IMR-90 (cell line): ENCODE measurements around the gene CDHR3. TPM values are rescaled to one million over a fixed set of nuclear protein-coding genes. Genes with fewer than 3 reads are reported as not detected.

Experiments
- ATAC-seq: fragments of 200-7000 bp; cut with Tn5 transposase; 2 replicates; pipeline ENCODE4 v1.9.1; 2020; ENCODE audit warnings: low read depth, mild to moderate bottlenecking, moderate library complexity
- BruUV-seq: library from RNA; stranded (reverse); fragments of 400-500 nt; replicated peaks from 2 replicates; lab custom pipeline; 2021; lab: Mats Ljungman, UMichigan
- CTCF ChIA-PET: fragments of 300-600 bp; formaldehyde crosslinking; extraction: SDS; loops from one replicate; lab custom pipeline; 2021; ENCODE audit warnings: antibody characterized with exemption; lab: Yijun Ruan, JAX
- POLR2A ChIA-PET: fragments of 300-600 bp; sonication (Branson Sonifier 250); formaldehyde crosslinking; loops from one replicate; lab custom pipeline; 2022; ENCODE audit warnings: antibody characterized with exemption; ENCODE audit not compliant: unreplicated experiment; lab: Charles Lee
- DNase-seq: peaks from one replicate; pipeline ENCODE4 v3.0.0; 2013
- H2AFZ ChIP-seq: replicated peaks from 2 replicates; pipeline ENCODE3; 2013; ENCODE audit warnings: low read length, mild to moderate bottlenecking; ENCODE audit not compliant: poor library complexity
- H2AK5ac ChIP-seq: 2 replicates; pipeline ENCODE4 v1.6.1; 2013; ENCODE audit warnings: low read depth, low read length, inconsistent platforms
- H2AK9ac ChIP-seq: replicated peaks from 2 replicates; pipeline ENCODE3; 2013; ENCODE audit warnings: mild to moderate bottlenecking, low read depth, low read length, moderate library complexity; ENCODE audit not compliant: poor library complexity
- H2BK120ac ChIP-seq: 2 replicates; pipeline ENCODE4 v1.6.1; 2013; ENCODE audit warnings: low read depth, low read length, inconsistent platforms
- H2BK15ac ChIP-seq: 3 replicates; pipeline ENCODE4 v1.6.1; 2013; ENCODE audit warnings: low read depth, low read length, inconsistent platforms
- H2BK20ac ChIP-seq: 2 replicates; pipeline ENCODE4 v1.6.1; 2013; ENCODE audit warnings: low read depth, mild to moderate bottlenecking, inconsistent platforms, low read length, moderate library complexity
- H2BK5ac ChIP-seq: 2 replicates; pipeline ENCODE4 v1.6.1; 2013; ENCODE audit warnings: mild to moderate bottlenecking, low read depth, low read length, inconsistent platforms; ENCODE audit not compliant: poor library complexity, severe bottlenecking
- H3K14ac ChIP-seq: replicated peaks from 2 replicates; pipeline ENCODE4 v1.6.1; 2013; ENCODE audit warnings: low read depth, low read length, inconsistent platforms
- H3K18ac ChIP-seq: 2 replicates; pipeline ENCODE4 v1.6.1; 2013; ENCODE audit warnings: low read depth, low read length, control low read depth
- H3K23ac ChIP-seq: 2 replicates; pipeline ENCODE4 v1.6.1; 2013; ENCODE audit warnings: low read depth, low read length, inconsistent platforms
- H3K27ac ChIP-seq: 2 replicates; pipeline ENCODE4 v1.5.1; 2013; ENCODE audit warnings: mild to moderate bottlenecking, control low read depth, low read length; ENCODE audit not compliant: insufficient read depth
- H3K27me3 ChIP-seq: 2 replicates; pipeline ENCODE4 v1.6.1; 2013; ENCODE audit warnings: low read length; ENCODE audit not compliant: control insufficient read depth, insufficient read depth
- H3K36me3 ChIP-seq: 2 replicates; pipeline ENCODE4 v1.6.1; 2013; ENCODE audit warnings: low read length, mixed read lengths; ENCODE audit not compliant: control insufficient read depth, insufficient read depth
- H3K4ac ChIP-seq: 2 replicates; pipeline ENCODE4 v1.6.1; 2013; ENCODE audit warnings: low read depth, low read length, inconsistent platforms
- H3K4me1 ChIP-seq: 2 replicates; pipeline ENCODE4 v1.6.1; 2013; ENCODE audit warnings: low read length, mixed read lengths; ENCODE audit not compliant: control insufficient read depth, insufficient read depth
- H3K4me2 ChIP-seq: 2 replicates; pipeline ENCODE4 v1.6.1; 2013; ENCODE audit warnings: low read depth, mild to moderate bottlenecking, control low read depth, low read length, moderate library complexity
- H3K4me3 ChIP-seq: 2 replicates; pipeline ENCODE4 v1.5.1; 2013; ENCODE audit warnings: low read depth, mild to moderate bottlenecking, control low read depth, low read length, moderate library complexity; ENCODE audit not compliant: insufficient read depth
- H3K56ac ChIP-seq: 2 replicates; pipeline ENCODE4 v1.6.1; 2013; ENCODE audit warnings: low read length, inconsistent platforms; ENCODE audit not compliant: insufficient read depth; ENCODE audit errors: extremely low read depth
- H3K79me1 ChIP-seq, 2 experiments: 2 replicates each; pipeline ENCODE4 v1.6.1; 2013; ENCODE audit warnings: low read length in 2 of 2, inconsistent platforms in 1 of 2, low read depth in 1 of 2
- H3K9ac ChIP-seq: 2 replicates; pipeline ENCODE4 v1.6.1; 2013; ENCODE audit warnings: low read depth, low read length, control low read depth
- H3K9me1 ChIP-seq: 2 replicates; pipeline ENCODE4 v1.6.1; 2013; ENCODE audit warnings: low read length, inconsistent platforms; ENCODE audit not compliant: insufficient read depth
- H3K9me3 ChIP-seq: 2 replicates; pipeline ENCODE4 v1.6.1; 2013; ENCODE audit warnings: low read length; ENCODE audit not compliant: control insufficient read depth, insufficient read depth
- H4K20me1 ChIP-seq: 2 replicates; pipeline ENCODE4 v1.6.1; 2013; ENCODE audit warnings: low read length, inconsistent platforms; ENCODE audit not compliant: insufficient read depth
- H4K5ac ChIP-seq: 2 replicates; pipeline ENCODE4 v1.6.1; 2013; ENCODE audit warnings: mild to moderate bottlenecking, low read depth, low read length, control low read depth
- H4K8ac ChIP-seq, 2 experiments: 2 replicates each; pipeline ENCODE4 v1.6.1; 2013; ENCODE audit warnings: low read depth in 2 of 2, low read length in 2 of 2, control low read depth in 1 of 2, inconsistent platforms in 1 of 2
- H4K91ac ChIP-seq: 2 replicates; pipeline ENCODE4 v1.6.1; 2013; ENCODE audit warnings: low read depth, low read length, inconsistent platforms; ENCODE audit not compliant: insufficient read depth
- BHLHE40 ChIP-seq: fragments of 150-350 bp; IDR thresholded peaks from 2 replicates; pipeline ENCODE4 v1.6.1; 2016; ENCODE audit warnings: mild to moderate bottlenecking, low read depth, low read length
- CEBPB ChIP-seq: IDR thresholded peaks from 2 replicates; pipeline ENCODE4 v1.6.1; 2012; ENCODE audit warnings: low read depth, low read length, improper control_type of control experiment
- CHD1 ChIP-seq: IDR thresholded peaks from 2 replicates; pipeline ENCODE4 v1.6.1; 2012; ENCODE audit warnings: low read depth, low read length, improper control_type of control experiment
- CTCF ChIP-seq: conservative IDR thresholded peaks from 2 replicates; pipeline ENCODE4 v1.5.1; 2012; ENCODE audit warnings: mild to moderate bottlenecking, low read depth, low read length, improper control_type of control experiment
- ELK1 ChIP-seq: fragments of 150-350 bp; IDR thresholded peaks from 2 replicates; pipeline ENCODE4 v1.6.1; 2016; ENCODE audit warnings: low read depth, mild to moderate bottlenecking, low read length, moderate library complexity, borderline replicate concordance
- FOS ChIP-seq: fragments of 150-350 bp; IDR thresholded peaks from 2 replicates; pipeline ENCODE4 v1.6.1; 2016; ENCODE audit warnings: low read depth, low read length
- MAFK ChIP-seq: IDR thresholded peaks from 2 replicates; pipeline ENCODE4 v1.6.1; 2012; ENCODE audit warnings: low read depth, low read length, improper control_type of control experiment
- MAZ ChIP-seq: IDR thresholded peaks from 2 replicates; pipeline ENCODE4 v1.6.1; 2012; ENCODE audit warnings: low read depth, mild to moderate bottlenecking, low read length, improper control_type of control experiment, moderate library complexity, borderline replicate concordance
- MXI1 ChIP-seq: IDR thresholded peaks from 2 replicates; pipeline ENCODE4 v1.6.1; 2012; ENCODE audit warnings: low read depth, mild to moderate bottlenecking, low read length, moderate library complexity, borderline replicate concordance
- NFE2L2 ChIP-seq: fragments of 150-350 bp; IDR thresholded peaks from 2 replicates; pipeline ENCODE4 v1.6.1; 2016; ENCODE audit warnings: low read depth, mild to moderate bottlenecking, low read length
- POLR2A ChIP-seq: IDR thresholded peaks from 2 replicates; pipeline ENCODE4 v1.6.1; 2012; ENCODE audit warnings: mild to moderate bottlenecking, low read depth, low read length
- RAD21 ChIP-seq: IDR thresholded peaks from 2 replicates; pipeline ENCODE4 v1.6.1; 2012; ENCODE audit warnings: low read length, improper control_type of control experiment
- RCOR1 ChIP-seq: IDR thresholded peaks from 2 replicates; pipeline ENCODE4 v1.6.1; 2012; ENCODE audit warnings: mild to moderate bottlenecking, low read length, improper control_type of control experiment; ENCODE audit not compliant: insufficient replicate concordance
- RFX5 ChIP-seq: IDR thresholded peaks from 2 replicates; pipeline ENCODE4 v1.8.0; 2012; ENCODE audit warnings: low read depth, mild to moderate bottlenecking, low read length, moderate library complexity
- SMC3 ChIP-seq: fragments of 150-350 bp; IDR thresholded peaks from 2 replicates; pipeline ENCODE4 v1.6.1; 2016; ENCODE audit warnings: low read depth, mild to moderate bottlenecking, antibody characterized with exemption, low read length, moderate library complexity
- USF2 ChIP-seq: fragments of 150-350 bp; IDR thresholded peaks from 2 replicates; pipeline ENCODE4 v1.6.1; 2017; ENCODE audit warnings: mild to moderate bottlenecking, antibody characterized with exemption, low read length, low read depth
- WGBS, 2 experiments: methylation state at CpG; one replicate each; pipeline versions ENCODE4 v1.1.5 to v1.1.7; 2013; ENCODE audit warnings: missing lambda C conversion rate in 2 of 2; ENCODE audit not compliant: insufficient read length in 1 of 2; ENCODE audit errors: extremely low coverage in 2 of 2; 5-methylcytosine and 5-hydroxymethylcytosine counted together
- dilution Hi-C: fragments of 300-500 bp; cut with HindIII; formaldehyde crosslinking; loops from one replicate; pipeline ENCODE4 v1.14.3; 2018; ENCODE audit warnings: low sequenced_read_pairs; ENCODE audit not compliant: unreplicated experiment
- in situ Hi-C: fragments of 300-500 bp; cut with MboI; formaldehyde crosslinking; loops from 3 replicates; pipeline ENCODE4 v1.14.3; 2019; ENCODE audit warnings: low sequenced_read_pairs, inconsistent platforms, mixed read lengths
- intact Hi-C: fragments of 100-400 bp; cut with micrococcal nuclease; formaldehyde crosslinking; loops from 2 replicates; pipeline ENCODE4 v1.10.0; 2022
- polyA plus RNA-seq, 3 experiments: library from polyadenylated mRNA; depleted of rRNA; stranded (reverse); fragments of >200 nt; gene quantifications; 2 replicates each; pipeline ENCODE4 v1.2.3, GENCODE V29; 2012; ENCODE audit warnings: low replicate concordance in 1 of 3
- total RNA-seq: library from RNA; depleted of rRNA; stranded (reverse); fragments of >200 nt; gene quantifications from 2 replicates; pipeline ENCODE4 v1.2.3, GENCODE V29; 2012

Gene CDHR3
- total and polyA plus RNA-seq, 2 of the 4 experiments (the other 2 are of a cell fraction), result 0.96 to 1.6 TPM

GRCh38 chr7:106070201-106070551 lies 107.1 kb downstream of the CDHR3 start:
- peaks cover 4% of the 10 kb centered on the region; the same call in 1 of the 2 replicates for H3K4me1 ChIP-seq
- no peak overlapping the region for H4K91ac ChIP-seq
- ATAC-seq (no peak), DNase-seq (no peak)
- H3K27ac ChIP-seq, result no peak overlapping the region
- H2BK120ac ChIP-seq, result no peak overlapping the region
- no peak overlapping the region for H3K18ac ChIP-seq
- no peak overlapping the region for H4K8ac ChIP-seq
- POLR2A ChIA-PET, result no interaction called here
- H3K4ac ChIP-seq, result no peak overlapping the region
- no peak overlapping the region for H2BK20ac ChIP-seq
- no peak overlapping the region for H4K5ac ChIP-seq
- no peak overlapping the region for H2AK5ac ChIP-seq
- no peak overlapping the region for H3K23ac ChIP-seq
- no peaks in the 10 kb centered on the region; the same call in 1 of the 2 replicates for H3K9me1 ChIP-seq
- intact Hi-C loops (no loop called here), dilution Hi-C loops (no loop called here), in situ Hi-C loops (no loop called here)
- no peak overlapping the region for H3K14ac ChIP-seq
- no peaks in the 10 kb centered on the region for H3K36me3 ChIP-seq
- 48% methylated on average over 2 of the region's 5 CpGs; no CpG with 5 or more reads in 1 of the 2 experiments for WGBS, 2 experiments
- no peak overlapping the region for H3K56ac ChIP-seq
- H2BK5ac ChIP-seq, result no peak overlapping the region
- TF ChIP-seq FOS (no peak), NFE2L2 (no peak), RCOR1 (no peak), MAFK (no peak), RFX5 (no peak), CHD1 (no peak), ELK1 (no peak), MAZ (no peak), CEBPB (no peak), SMC3 (no peak), MXI1 (no peak), POLR2A (no peak), BHLHE40 (no peak), CTCF (no peak), RAD21 (no peak), USF2 (no peak)
- CTCF ChIA-PET, result no interaction called here
- no peaks in the 10 kb centered on the region for H3K9me3 ChIP-seq
- H3K4me2 ChIP-seq, result no peak overlapping the region
- peaks cover 9% of the 10 kb centered on the region for H3K27me3 ChIP-seq
- no peak overlapping the region for H2AK9ac ChIP-seq
- H3K79me1 ChIP-seq, result no peaks in the 10 kb centered on the region
- BruUV-seq, result no TSS peak
- no peak overlapping the region for H2BK15ac ChIP-seq
- no peak overlapping the region for H3K4me3 ChIP-seq
- H2AFZ ChIP-seq, result no peak overlapping the region
- H3K9ac ChIP-seq, result no peak overlapping the region
- H4K20me1 ChIP-seq, result no peaks in the 10 kb centered on the region
